GM19438 (cell line): ENCODE measurements around the gene ATXN7L1.

ENCODE experiments used
- ATAC-seq: cut with Tn5 transposase; IDR thresholded peaks from one replicate; pipeline ENCODE4 v1.9.1; 2021; ENCODE audit warnings: low read depth; ENCODE audit not compliant: unreplicated experiment

The ATXN7L1 gene

GRCh38 chr7:105829681-105830322, 46.6 kb downstream of the ATXN7L1 start:
- ATAC-seq = no peak

- ATAC-seq = no peak
Observed at GRCh38 chr7:105828141-105828540, 48.3 kb downstream of the ATXN7L1 start.

GRCh38 chr7:105827151-105827875, 49.1 kb downstream of the ATXN7L1 start:
- ATAC-seq = no peak

GRCh38 chr7:105826143-105826542, 50.3 kb downstream of the ATXN7L1 start:
- no peak for ATAC-seq

- ATAC-seq = no peak
Observed at GRCh38 chr7:105825371-105825770, 51.0 kb downstream of the ATXN7L1 start.

- no peak for ATAC-seq
Observed at GRCh38 chr7:105822806-105823205, 53.6 kb downstream of the ATXN7L1 start.

GRCh38 chr7:105821527-105821926, 54.9 kb downstream of the ATXN7L1 start:
- ATAC-seq = no peak

- ATAC-seq = no peak
Observed at GRCh38 chr7:105820363-105821066, 55.9 kb downstream of the ATXN7L1 start.

GRCh38 chr7:105819559-105819958, 56.8 kb downstream of the ATXN7L1 start:
- no peak for ATAC-seq

- no peak for ATAC-seq
Observed at GRCh38 chr7:105816954-105817615, 59.3 kb downstream of the ATXN7L1 start.

- no peak for ATAC-seq
Observed at GRCh38 chr7:105816266-105816843, 60.0 kb downstream of the ATXN7L1 start.

GRCh38 chr7:105815576-105815975, 60.8 kb downstream of the ATXN7L1 start:
- ATAC-seq = no peak

- ATAC-seq = no peak
Observed at GRCh38 chr7:105814481-105814880, 61.9 kb downstream of the ATXN7L1 start.

- no peak for ATAC-seq
Observed at GRCh38 chr7:105811189-105811847, 65.1 kb downstream of the ATXN7L1 start.

GRCh38 chr7:105810556-105810955, 65.8 kb downstream of the ATXN7L1 start:
- no peak for ATAC-seq

- ATAC-seq = peak; percentile 95
Observed at GRCh38 chr7:105808703-105809590, 67.5 kb downstream of the ATXN7L1 start.

GRCh38 chr7:105808209-105808608, 68.2 kb downstream of the ATXN7L1 start:
- no peak for ATAC-seq

GRCh38 chr7:105807448-105807762, 69.0 kb downstream of the ATXN7L1 start:
- ATAC-seq = no peak
